Astrocyte (in vitro differentiated cells and primary cell): ENCODE measurements around the gene DNAJC13.

ENCODE experiments used
- CTCF ChIP-seq: IDR thresholded peaks from 2 replicates; pipeline ENCODE4 v1.5.1; 2011; ENCODE audit warnings: low read depth, mild to moderate bottlenecking, inconsistent platforms, low read length, moderate library complexity; ENCODE audit not compliant: insufficient read depth
- EZH2 ChIP-seq: IDR thresholded peaks from 2 replicates; pipeline ENCODE4 v1.6.1; 2012; ENCODE audit warnings: mild to moderate bottlenecking, low read length, inconsistent platforms; ENCODE audit not compliant: insufficient read depth

GRCh38 chr3:132545471-132545870 lies 128.2 kb downstream of the DNAJC13 start:
- TF ChIP-seq CTCF = no peak
- no peak for TF ChIP-seq EZH2
